HG03103 (cell line): Measurements from ENCODE around the gene AKAP8L.

ENCODE experiments used
- ATAC-seq: cut with Tn5 transposase; IDR thresholded peaks from one replicate; pipeline ENCODE4 v1.9.1; 2021; ENCODE audit warnings: low read depth; ENCODE audit not compliant: unreplicated experiment

The AKAP8L gene, protein sequence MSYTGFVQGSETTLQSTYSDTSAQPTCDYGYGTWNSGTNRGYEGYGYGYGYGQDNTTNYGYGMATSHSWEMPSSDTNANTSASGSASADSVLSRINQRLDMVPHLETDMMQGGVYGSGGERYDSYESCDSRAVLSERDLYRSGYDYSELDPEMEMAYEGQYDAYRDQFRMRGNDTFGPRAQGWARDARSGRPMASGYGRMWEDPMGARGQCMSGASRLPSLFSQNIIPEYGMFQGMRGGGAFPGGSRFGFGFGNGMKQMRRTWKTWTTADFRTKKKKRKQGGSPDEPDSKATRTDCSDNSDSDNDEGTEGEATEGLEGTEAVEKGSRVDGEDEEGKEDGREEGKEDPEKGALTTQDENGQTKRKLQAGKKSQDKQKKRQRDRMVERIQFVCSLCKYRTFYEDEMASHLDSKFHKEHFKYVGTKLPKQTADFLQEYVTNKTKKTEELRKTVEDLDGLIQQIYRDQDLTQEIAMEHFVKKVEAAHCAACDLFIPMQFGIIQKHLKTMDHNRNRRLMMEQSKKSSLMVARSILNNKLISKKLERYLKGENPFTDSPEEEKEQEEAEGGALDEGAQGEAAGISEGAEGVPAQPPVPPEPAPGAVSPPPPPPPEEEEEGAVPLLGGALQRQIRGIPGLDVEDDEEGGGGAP

DNA sequence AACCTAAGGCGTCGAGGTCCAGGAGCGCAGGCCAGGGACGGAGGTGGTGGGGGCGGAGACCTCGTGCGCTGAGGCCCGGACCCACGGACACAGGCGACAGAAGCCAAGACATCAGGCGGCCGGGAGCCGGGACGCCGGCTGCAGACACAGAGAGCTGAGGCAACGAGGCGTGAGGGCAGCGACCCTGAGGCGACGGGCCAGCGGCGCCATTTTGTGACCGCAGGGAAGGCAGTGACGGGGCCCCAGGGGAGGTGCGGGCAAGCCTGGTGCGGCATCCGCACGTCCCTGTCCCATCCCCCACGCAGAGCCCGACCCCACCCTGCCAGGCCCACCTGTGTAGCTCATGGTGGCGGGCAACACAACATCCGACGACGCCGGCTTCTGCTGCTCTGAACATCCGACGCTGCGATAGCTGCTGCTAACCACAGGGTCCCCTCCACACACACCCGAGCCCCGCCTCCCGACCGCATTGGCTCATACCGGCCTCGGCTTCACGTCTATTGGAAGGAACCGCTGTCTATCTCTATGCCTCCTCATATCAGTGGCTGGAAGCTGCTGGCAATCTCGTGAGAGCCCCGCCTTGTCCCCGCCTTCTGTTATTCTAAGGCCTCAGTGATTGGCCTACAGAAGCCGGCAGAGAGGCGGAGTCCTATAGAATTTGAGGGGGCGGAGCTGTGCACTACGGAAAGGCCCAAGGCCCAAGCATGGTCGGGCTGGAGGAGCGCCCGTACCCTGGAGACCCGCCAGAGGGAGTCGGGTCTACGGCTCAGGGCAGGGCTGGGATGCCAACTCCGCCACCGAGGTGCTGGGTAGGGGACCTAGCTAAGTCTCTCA is at the start of gene AKAP8L:
Gene AKAP8L, minus strand, starts transcription at position 410 of the 834 bp plus-strand sequence. Its CDS starts 65 bp downstream, at position 345.
- ATAC-seq, result peak; percentile 94

DNA sequence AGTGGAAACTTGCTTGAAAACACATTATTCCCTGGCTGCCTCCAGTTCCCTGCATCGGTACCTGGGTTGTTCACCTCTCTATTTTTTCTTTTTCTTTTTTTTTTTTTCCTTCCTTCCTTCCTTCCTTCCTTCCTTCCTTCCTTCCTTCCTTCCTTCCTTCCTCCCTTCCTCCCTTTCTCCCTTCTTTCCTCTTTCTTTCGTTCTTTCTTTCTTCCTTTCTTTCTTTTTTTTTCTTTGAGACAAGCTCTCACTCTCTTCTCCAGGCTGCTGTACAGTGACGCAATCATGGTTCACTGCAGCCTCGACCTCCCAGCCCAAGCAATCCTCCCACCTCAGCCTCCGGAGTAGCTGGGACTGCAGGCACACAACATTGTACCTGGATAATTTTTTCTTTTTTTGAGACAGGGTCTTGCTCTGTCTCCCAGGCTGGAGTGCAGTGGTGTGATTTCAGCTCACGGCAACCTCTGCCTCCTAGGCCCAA is 49.0 kb upstream of the AKAP8L start:
- ATAC-seq, result no peak

DNA sequence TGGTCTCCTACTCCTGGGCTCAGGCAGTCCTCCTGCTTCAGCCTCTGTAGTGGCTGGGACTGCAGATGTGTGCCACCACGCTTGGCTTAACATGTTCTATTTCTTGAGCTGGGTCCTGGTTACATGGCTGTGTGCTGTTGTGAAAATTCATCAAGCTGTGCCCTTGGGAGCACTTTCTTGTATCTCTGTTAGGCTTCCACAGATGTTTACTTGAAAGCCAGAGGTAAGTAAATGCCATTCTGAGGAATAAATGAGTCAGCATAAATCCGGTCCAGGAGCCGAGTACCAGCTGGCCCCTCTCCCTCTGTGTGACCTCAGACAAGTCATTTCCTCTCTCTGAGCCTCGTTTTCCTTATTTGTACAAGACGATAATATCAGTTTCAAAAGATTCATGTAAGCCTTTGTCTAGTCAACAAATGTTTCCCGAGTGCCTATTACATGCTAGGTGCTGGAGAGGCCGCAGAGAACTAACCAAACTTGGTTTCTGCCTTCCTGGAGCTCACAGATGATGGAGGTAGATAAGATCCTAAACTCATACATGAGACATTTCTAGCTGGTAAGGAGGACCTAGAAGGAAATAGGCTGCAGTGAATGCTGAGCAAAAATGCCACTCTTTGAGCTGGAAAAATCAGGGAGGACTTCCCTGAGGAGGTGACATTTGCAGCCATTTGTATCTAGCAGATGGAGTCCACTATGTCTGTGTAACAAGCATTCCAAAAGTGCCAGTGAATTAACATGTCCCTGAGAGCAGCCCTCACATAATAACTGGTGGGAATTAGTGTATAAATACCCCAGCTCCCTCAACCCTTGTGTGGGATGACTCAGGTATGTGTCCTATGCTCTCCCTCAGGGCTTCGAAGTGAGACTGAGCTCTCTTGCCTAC is 48.3 kb upstream of the AKAP8L start:
- peak; percentile 42 for ATAC-seq

DNA sequence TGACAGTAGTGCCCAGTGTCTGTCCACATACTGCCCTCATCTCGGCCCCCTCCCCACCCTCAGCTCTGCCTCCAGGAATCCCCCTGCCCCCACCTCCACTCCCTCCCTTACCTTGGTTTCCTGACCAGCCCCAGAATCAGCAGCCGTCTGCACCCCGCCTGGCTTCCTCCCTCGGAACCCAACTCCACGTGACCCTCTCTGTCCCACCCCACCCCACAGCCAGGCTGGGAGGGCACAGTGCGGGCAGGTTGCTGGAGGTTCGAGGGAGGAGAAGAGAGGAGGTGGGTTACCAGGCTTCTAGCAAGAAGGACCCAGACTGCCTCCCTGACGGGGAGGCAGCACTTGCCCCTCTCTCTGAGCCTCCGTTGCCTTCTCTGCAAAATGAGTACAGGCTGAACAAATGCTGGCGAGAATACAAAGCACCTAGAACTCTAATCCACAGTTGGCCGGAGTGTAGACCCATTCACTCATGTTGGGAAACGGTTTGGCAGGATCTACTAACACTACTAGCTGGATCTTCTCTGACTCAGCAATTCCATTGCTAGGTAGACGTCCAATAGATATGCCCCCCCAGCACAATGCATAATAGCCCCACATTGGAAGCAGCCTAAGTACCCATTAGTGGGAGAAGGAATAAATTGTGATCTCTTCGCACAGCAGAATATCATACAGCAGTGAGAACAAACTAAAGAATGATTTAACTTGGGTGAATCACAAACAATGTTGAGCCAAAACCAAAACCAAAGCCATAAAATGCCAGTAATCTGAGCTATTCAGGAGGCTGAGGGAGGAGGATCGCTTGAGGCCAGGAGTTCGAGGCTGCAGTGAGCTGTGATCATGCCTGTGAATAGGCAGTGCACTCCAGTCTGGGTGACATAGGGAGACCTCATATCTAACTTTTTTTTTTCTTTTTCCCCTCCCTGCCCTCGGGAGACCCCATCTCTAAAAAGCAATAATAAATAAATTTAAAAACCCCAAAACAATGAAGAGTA is 45.9 kb upstream of the AKAP8L start, which contains the start of gene RASAL3:
Gene RASAL3, minus strand, starts transcription at position 151 of the 992 bp plus-strand sequence. CDS start 186 bp downstream, outside the sequence.
- peak; percentile 54 for ATAC-seq

DNA sequence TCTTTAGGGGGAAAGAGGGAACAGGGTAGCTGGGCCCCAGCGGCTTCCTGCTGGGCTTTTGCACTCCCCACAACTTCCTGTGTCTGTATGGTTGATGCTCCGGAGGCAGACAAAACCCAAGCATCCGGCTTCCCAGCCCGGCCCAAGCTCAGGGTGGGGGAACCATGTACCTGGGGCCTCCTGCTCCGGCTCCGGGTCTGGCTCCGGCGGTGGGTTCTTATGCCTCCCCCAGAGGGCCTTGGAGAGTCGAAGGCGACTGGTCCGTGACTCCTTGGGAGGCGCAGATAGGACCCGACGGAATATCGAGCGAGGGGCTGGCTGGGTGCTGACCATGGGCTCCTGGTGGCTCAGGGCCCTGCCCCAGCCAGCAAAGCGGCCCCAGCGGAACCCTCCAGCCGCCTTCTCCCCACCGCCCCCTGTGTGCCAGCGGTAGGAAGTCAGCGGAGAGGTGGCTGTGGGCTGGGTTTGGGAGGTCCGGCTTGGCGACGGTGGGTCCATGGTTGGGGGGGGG is 45.1 kb upstream of the AKAP8L start:
- no peak for ATAC-seq

DNA sequence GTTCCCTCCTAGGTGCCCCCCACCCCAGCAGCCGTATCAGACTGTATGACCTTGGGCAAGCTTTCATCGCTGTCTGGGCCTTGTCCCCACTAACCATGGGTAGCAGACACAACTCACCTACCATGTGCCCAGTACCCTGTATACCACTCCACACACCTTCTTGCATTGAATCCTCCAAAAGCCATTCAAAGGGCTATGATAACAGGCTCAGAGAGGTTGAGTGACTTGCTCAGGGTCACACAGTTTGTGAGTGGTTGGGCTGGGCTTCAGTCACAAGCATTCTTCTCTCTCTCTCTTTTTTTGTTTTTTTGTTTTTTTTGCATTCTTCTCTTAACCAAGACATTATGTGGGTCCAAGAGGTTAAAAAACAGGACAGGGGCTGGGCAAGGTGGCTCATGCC is 42.9 kb upstream of the AKAP8L start:
- ATAC-seq, result no peak

DNA sequence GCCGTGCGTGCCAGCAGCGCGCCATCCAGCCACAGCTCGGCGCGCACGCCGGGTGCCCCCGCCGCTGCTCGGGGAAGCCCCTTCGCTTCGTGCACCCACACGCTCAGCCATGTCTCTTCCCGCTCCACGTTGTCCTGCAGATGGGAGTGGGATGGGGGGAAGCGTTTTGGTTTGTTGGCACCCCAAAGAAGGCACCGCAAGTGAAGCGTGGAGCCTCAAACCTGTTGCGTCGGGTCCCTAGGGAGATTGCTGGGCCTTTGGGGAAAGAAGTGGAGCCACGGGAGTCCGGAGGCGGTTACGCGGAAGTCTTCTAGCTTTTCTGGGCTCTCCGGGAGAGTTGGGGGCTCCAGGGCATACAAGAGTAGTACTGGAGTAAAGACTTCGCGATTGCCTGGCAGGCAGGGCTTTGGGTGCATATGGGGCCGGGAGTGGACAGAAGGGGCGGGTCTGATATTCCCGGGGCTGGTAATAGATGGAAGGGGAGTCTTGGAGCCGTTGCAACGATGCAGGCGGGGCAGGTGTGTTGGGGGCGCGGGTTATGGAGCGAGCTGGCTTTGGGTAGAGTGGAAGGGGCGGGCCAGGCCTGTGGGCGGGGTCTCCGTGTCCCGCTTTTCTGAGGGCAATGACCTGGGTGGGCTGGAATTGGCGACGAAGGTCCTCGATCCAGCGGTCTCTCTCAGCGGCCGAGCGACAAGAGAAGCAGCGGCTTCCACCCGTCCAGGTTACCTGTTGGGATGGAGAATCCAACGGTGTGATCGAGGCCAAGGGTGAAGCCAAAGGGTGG is 39.1 kb upstream of the AKAP8L start:
- ATAC-seq, result no peak

DNA sequence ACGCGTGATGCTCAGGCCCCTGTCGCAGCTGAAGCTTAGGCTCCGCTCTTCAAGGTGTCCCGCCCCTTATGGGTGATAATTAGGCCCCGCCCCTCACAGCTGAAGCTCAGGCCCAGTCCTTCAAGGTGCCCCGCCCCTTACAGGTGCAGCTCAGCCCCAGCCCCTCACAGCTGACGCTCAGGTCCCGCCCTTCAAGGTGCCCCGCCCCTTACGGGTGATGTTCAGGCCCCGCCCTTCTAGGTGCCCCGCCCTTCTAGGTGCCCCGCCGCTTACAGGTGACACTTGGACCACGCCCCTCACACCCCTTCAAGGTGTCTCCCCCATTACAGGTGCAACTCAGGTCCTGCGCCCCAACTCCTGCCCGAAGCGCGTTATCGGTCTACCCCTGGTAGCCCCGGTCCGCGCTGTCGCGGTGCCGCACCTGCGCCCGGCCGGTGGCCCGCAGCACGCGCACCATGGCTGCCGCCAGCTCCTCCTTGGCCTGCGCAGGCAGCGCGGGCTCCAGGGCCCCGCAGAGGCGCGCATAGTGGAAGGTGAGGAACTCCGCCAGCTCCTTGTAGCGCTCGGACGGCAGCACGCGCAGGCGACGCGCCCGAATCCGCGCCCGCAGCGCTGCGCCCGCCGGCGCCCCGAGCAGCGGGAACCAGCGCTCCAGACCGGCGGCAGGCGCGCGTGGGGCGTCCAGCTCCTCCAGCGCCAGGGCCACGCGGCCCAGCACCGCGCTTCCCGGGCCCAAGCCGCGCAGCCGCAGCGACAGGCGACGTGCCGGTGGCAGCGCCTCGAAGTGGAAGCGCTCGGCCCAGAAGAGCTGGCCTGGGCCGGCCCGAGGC is 38.3 kb upstream of the AKAP8L start:
- no peak for ATAC-seq

DNA sequence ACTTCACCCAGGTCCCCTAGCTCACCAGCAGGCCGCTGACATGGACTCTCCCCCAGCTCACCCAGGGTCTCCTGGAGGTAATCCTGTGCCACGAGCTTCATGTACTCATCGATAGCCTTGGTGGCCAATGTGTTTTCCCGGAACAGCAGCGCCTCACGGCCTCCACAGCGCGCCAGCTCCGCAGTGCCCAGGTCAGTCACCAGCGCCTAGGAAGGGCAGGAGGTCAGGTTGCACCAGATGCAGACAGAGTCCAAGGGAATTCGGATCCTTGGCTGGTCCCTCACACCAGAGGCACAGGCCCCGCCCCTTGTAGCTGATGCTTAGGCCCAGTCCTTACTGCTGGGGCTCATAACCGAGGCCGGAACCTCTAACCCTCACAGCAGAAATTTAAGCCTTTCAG is 37.7 kb upstream of the AKAP8L start:
- no peak for ATAC-seq

DNA sequence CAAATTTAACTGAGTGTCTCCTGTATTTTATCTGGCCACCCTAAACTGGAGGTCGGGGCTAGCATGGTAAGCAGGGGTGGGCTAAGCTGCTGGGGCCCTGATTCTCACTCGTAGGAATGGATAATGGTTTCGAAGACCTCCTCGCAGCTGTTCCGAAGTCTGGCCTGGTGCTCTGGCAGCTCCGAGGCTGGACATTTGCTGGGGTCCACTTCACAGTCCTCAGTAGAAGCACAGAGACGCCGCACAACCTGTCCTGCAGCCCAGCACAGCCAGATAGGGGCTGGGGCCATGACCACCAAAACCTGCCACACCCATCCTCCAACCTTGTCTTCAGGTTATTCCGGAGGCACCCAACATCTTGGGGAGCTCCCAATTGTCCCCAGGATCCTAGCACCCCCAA is 37.2 kb upstream of the AKAP8L start:
- ATAC-seq, result no peak

DNA sequence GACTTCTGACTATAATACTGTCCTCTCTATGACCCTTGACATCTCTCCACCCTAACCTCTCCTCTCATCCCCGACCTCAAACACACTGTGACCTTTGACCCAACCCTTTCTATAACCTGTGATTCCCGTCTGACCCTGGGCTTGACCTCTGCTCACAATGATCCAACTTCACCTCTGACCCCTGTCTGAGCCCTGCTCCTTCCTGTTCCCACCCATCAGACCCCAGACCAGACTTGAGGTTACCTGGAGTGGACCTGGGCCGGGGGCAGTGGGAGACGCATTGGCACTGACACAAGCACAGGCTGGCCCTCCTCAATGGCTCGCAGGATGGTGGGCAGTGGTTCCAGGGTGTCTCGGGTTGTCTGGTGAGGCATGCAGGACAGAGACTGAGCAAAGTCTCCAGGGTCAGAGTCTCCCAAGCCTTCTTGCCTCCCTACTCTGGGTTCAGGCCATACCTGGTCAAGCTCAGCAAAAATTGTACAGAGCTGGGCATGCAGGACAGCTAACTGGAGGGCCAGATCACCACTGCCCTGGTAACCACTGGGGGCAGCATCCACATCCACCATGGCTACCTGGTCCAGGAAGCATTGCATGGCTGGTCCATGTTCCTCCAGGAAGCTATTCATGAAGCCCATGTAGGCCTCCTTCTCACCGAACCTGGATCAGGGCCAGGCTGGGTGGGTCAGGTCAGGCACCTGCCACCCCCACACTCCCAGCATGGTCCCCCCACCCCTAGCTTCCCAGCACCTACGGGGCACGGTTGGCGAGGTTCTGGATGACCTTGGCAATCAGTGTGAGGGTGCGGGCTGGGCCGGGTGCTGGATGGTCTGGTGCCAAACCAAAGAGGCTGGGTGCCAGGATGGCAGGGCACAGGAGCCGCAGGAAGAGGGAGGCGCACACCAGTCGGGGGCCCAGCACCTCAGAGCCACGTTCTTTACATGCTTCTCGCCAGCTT is 35.4 kb upstream of the AKAP8L start:
- ATAC-seq, result no peak

DNA sequence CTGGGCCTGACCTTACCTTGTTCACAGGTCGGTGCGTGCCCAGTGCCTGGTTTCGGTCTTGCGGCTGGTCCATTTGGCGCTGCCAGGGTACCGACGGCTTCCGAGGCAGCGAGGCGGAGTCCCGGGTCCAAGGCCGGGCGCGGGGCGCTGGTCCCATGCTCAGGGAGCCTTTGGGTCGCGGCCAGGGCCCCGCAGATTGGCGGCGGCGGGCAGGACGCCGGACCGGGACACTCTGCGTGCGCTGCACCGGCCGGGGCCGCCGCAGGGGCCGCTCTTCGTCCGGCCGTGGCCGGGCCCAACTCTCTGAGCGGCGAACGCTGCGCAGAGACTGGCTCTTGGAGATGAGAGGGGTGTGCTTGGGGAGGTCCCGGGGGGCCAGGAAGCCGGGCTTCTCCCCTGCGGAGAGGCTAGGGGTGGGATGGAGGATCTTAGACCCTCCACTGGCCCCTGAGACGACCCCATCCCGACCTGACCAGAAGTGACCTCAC is 34.3 kb upstream of the AKAP8L start:
- no peak for ATAC-seq

DNA sequence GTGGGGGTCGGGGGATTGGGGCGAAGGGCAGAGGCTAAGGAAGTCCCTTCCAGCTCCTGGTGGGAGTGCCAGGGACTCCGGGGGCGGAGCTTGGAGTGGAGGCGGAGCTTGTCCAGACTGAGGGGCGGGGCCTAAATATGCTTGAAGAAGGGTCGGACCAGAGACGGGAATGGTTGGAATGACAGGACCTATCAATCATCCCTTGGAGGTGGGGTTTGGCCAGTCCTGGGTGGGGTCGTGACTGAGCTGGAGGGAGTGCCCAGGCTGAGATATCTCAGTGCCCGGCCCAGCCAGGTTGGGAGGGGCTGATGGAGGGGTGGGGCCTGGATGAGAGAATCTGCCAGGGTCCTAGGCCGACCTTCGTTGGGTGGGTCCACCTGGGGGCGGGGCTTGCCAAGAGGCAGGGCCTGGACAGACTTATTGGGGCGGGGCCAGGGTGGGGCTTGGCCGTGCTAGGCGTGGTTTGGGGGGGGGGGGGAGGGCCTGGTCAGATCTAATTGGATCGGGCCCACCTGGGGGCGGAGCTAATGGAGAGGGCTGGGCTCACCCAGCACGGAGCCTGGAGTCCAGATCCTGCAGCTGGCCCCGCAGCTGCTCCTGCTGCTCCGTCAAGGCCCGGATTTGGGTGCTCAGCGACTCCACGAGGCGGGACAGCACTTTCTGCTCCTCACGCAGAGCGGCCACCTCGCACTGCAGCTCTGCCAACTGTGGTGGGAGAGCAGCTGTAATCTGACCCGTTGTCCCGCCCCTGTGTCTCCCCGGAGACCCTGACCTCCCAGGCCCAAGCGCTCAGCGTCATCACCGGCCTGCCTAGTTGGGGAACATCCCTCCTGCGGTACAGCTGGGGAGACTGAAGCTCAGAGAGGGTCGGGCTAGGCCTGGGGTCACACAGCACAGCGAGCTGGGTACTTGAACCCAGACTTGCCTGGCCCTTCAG is 33.6 kb upstream of the AKAP8L start:
- no peak for ATAC-seq

DNA sequence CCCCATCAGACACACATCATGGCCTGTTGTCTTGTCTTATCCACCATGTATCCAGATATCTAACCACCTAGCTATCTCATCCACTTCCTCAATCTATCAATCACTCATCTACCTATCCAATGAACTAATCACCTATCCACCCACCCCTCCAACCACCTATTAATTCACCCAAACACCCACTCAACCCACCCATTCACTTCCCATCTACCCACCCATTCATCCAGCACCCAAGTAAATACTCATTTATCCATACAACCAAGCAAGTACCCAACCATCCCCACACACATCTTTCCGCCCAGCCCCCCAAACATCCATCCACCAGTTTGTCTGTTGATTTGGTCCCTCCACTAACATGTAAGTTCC is 31.7 kb upstream of the AKAP8L start:
- ATAC-seq, result no peak
